HG03095 (cell line): Measurements from ENCODE around the gene TYW3.
"Not testable (repeated sequence)": the region's sequence is repeated elsewhere in the genome, so short reads cannot be mapped to it uniquely, and the experiment has no call there.

Source experiments
- ATAC-seq: cut with Tn5 transposase; IDR thresholded peaks from one replicate; pipeline ENCODE4 v1.9.1; 2021; ENCODE audit warnings: moderate library complexity; ENCODE audit not compliant: unreplicated experiment

TYW3 gene

GRCh38 chr1:74729741-74730478 is 3.0 kb upstream of the TYW3 start:
- ATAC-seq = no peak

- no peak for ATAC-seq
Measured at GRCh38 chr1:74731399-74732052, 1.4 kb upstream of the TYW3 start.

- ATAC-seq = peak; percentile 18
Measured at GRCh38 chr1:74732071-74732946, 643 bp upstream of the TYW3 start.

GRCh38 chr1:74733604-74734484 is 892 bp downstream of the TYW3 start:
- peak; percentile 54 for ATAC-seq

GRCh38 chr1:74737333-74737732 is 4.4 kb downstream of the TYW3 start:
- no peak for ATAC-seq

- ATAC-seq = not testable (repeated sequence)
Measured at GRCh38 chr1:74740307-74740980, 7.5 kb downstream of the TYW3 start.

GRCh38 chr1:74745247-74745646 is 12.3 kb downstream of the TYW3 start:
- ATAC-seq = not testable (repeated sequence)

GRCh38 chr1:74748960-74749359 is 16.0 kb downstream of the TYW3 start:
- ATAC-seq = no peak

GRCh38 chr1:74753104-74753503 is 20.2 kb downstream of the TYW3 start:
- ATAC-seq = no peak

- no peak for ATAC-seq
Measured at GRCh38 chr1:74755475-74755874, 22.5 kb downstream of the TYW3 start.

- ATAC-seq = not testable (repeated sequence)
Measured at GRCh38 chr1:74756650-74757049, 23.7 kb downstream of the TYW3 start.

- ATAC-seq = no peak
Measured at GRCh38 chr1:74763807-74764206, 30.9 kb downstream of the TYW3 start.

- ATAC-seq = no peak
Measured at GRCh38 chr1:74766579-74766978, 33.6 kb downstream of the TYW3 start.

GRCh38 chr1:74767490-74767889 is 34.5 kb downstream of the TYW3 start:
- ATAC-seq = no peak

- peak; percentile 82 for ATAC-seq
Measured at GRCh38 chr1:74771913-74772515, 39.1 kb downstream of the TYW3 start.

- no peak for ATAC-seq
Measured at GRCh38 chr1:74772945-74773344, 40.0 kb downstream of the TYW3 start.

GRCh38 chr1:74773582-74773981 is 40.6 kb downstream of the TYW3 start:
- ATAC-seq = no peak

- no peak for ATAC-seq
Measured at GRCh38 chr1:74775735-74776134, 42.8 kb downstream of the TYW3 start.

- ATAC-seq = no peak
Measured at GRCh38 chr1:74777525-74777924, 44.6 kb downstream of the TYW3 start.

- ATAC-seq = no peak
Measured at GRCh38 chr1:74779750-74780149, 46.8 kb downstream of the TYW3 start.
